CD4-positive, alpha-beta T cell treated with Interleukin-15 for 4 hours (primary cell): ENCODE results near the gene ENPEP.
A peak's percentile ranks its signal among the peaks of the same experiment; 100 is the strongest.
"Not testable (repeated sequence)": the region's sequence is repeated elsewhere in the genome, so short reads cannot be mapped to it uniquely, and the experiment has no call there.

Source experiments
- DNase-seq: peaks from one replicate; pipeline ENCODE4 v3.0.0-alpha.2; 2020; ENCODE audit warnings: low spot score

The ENPEP gene

DNA sequence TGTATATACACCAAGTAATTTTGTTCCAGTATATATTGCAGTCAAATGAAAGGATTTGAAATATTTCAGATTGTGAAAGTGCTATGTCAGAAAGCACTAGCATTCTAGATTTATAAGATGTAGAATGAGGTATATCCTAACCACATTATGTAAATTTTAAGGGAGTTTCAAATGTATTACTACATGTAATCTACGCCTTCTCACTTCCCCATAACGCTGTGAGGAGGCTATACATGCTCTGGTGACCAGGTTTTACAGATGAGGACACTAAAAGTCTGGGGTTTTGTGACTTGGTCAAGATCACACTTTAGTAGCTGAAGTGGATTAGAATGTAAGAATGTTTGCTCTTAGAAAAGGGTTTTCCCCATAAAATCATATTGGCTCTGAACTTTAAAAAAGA lies 8.1 kb downstream of the ENPEP start:
- DNase-seq, result no peak

GRCh38 chr4:110484767-110485166 lies 8.8 kb downstream of the ENPEP start:
- no peak for DNase-seq

DNA sequence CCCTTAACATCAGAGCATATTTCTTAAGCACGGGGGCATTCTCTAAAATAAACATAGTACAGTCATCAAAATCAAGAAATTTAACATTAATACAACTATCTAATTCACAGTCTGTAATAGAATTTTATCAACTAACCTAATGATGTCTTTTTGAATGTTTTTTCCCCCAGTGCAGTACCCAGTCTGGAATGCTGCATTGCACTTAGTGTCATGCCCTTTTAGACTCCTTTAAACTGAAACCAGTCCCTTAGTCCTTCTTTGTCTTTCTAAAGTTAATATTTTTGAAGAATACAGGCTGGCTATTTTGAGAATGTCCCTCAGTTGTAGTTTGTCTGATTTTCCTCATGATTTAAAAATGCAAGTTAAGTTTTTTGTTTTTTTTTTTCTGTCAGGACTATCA lies 9.5 kb downstream of the ENPEP start:
- DNase-seq, result no peak

- DNase-seq, result no peak
Observed at GRCh38 chr4:110486256-110486655, 10.3 kb downstream of the ENPEP start.

DNA sequence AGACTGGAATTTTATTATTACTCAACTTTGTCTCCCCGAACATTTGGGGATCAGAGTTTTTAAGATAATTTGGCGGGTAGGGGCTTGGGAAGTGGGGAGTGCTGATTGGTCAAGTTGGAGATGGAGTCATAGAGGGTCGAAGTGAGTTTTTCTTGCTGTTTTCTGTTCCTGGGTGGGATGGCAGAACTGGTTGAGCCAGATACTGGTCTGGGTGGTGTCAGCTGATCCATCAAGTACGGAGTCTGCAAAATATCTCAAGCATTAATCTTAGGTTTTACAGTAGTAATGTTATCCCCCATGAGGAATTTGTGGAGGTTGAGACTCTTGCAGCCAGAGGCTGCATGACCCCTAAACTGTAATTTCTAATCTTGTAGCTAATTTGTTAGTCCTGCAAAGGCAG lies 10.9 kb downstream of the ENPEP start:
- DNase-seq, result not testable (repeated sequence)

DNA sequence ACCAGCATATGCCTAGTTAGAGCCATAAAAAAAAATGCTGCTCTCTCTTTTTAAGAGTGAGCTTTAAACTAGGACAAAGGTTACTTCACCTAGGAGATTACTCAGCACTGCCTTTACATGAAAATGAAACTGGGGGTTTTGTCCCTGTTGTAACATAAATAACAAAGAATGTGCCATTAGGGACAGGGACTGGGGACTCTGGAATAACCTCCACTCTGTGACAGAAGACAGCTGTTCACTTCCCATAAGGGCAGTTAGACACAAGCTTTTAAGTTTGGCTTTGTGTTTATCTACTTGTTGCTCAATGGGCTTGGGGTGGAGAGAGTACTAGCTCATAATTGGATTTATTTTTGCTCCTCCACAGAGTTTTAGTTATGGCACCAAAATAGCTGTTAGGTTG lies 11.9 kb downstream of the ENPEP start:
- no peak for DNase-seq

- DNase-seq, result no peak
Observed at GRCh38 chr4:110489901-110490508, 14.1 kb downstream of the ENPEP start.

GRCh38 chr4:110492522-110492921 lies 16.6 kb downstream of the ENPEP start:
- no peak for DNase-seq

- DNase-seq, result no peak
Observed at GRCh38 chr4:110493520-110493919, 17.6 kb downstream of the ENPEP start.

GRCh38 chr4:110498420-110498819 lies 22.5 kb downstream of the ENPEP start:
- DNase-seq, result no peak

DNA sequence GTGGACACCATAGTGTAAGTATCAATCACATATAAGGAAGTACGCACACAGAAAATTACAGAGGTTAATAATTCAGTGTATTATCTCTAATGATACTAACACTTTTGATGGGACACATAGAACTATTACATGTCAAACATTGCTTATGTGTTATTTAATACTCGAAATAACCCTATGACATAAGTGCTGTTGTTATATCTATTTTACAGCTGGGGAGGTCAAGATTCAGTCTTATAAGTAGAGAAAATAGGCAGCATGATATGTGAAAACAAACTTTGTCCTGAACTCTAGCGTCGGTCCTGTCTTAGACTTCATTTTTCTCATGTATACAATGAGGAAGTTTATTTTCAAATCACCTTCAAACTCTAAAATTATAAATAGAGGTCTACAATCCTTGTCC lies 23.2 kb downstream of the ENPEP start:
- DNase-seq, result no peak

DNA sequence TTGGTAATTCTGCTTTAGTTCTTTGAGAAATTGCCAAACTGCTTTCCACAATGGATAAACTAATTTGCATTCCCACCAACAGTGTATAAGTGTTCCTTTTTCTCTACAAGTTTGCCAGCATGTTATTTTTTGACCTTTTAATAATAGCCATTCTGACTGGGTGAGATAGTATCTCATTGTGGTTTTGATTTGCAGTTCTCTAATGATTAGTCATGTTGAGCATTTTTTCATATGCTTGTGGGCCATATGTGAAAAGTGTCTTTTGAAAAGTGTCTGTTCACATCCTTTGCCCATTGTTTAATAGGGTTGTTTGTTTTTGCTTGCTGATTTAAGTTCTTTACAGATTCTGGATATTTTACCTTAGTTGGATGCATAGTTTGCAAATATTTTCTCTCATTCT lies 25.9 kb downstream of the ENPEP start:
- DNase-seq, result no peak

DNA sequence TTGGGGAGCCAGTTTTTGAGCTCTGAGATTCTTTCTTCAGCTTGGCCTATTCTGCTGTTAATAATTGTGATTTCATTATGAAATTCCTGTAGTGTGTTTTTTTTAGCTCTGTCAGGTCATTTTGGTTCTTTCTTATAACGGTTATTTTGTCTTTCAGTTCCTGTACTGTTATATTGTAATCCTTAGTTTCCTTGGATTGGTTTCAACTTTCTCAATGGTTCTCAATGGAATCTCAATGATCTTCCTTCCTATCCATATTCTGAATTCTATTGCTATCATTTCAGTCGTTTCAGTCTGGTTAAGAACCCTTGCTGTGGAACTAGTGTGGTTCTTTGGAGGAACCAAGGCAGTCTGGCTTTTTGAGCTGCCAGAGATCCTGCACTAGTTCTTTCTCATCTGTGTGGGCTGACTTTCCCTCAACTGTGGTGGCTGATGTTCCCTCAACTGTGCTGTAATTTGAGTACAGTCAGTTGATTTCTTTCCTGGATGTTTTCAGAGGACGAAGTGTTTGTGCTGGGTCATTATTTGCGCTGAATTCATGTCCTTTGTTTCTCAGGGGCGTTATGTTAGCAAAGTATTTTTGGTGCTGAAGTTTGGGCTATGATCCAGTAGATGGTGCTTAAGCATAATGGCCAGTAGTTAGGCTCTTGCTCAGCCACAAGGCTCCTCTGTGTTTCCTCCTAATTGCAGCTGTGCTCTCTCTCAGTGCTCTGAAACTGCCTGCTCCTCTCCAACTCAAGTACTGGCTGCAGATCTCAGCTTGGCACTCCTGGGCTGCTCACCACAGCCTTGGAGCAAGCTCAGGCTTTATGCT lies 27.5 kb downstream of the ENPEP start:
- no peak for DNase-seq

- DNase-seq, result no peak
Observed at GRCh38 chr4:110504084-110504435, 28.1 kb downstream of the ENPEP start.

DNA sequence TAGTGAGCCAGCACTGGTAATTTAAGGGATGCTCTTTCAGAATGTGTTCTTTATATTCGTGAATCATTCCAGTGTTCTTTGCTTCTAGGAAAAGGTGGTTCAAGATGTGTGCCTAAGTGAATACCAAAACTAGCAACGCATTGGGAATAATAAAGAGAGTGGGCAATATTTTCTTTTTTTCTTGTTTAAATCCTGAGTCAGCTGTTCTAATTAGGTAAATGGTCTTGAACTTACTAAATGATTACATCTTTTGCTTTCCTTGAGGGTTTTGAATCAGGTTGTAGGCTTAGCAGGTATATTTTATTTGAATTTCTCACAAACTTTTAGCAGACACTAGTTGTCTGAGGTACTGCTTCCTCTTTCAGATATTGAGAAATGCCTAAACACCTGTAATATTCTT lies 29.5 kb downstream of the ENPEP start:
- no peak for DNase-seq

- no peak for DNase-seq
Observed at GRCh38 chr4:110508827-110509710, 33.1 kb downstream of the ENPEP start.

GRCh38 chr4:110510277-110510676 lies 34.3 kb downstream of the ENPEP start:
- no peak for DNase-seq

GRCh38 chr4:110510955-110511544 lies 35.1 kb downstream of the ENPEP start:
- DNase-seq, result peak; percentile 62

DNA sequence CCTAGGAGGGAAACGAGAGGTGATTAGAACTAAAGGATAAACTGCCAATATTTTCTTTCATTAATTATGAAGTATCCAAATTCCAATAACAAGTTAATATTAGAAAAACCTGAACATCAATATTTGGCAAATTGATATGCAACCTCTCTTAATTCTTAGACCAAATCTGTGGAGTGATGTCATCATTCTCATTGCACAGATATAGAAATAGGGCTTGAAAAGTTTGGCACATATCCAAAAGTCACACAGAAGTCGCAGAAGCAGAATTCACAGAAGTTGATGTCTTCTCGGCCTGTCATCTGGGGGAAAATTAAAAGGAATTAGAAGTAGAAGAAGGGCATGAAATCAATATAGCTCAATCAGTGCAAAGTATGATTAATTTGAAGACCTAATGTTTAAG lies 36.9 kb downstream of the ENPEP start:
- DNase-seq, result no peak

DNA sequence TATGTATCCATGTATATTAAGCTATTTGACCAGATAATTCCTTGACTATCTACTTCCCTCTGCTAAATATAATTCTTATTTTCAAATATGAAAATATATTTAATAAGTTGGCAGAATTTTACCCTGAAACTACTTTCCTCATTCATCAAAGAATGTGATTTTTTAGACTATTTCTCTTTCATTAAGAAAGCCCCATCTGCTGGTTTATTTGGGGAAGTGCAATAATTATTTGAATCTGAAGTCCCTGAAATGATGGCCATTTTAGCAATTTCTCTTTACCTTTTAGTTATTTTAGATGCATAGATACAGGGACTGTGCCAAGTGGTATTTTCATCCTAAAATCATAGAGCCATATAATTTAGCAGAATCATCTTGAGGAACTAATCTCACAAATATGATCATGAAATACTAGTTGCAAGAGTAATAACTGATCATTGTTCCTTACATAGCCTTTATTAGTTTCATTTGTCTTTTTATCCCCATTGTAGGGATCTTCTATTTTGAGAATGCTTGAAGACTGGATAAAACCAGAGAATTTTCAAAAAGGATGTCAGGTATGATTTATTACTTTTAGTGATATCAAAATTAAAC lies 39.0 kb downstream of the ENPEP start:
- peak; percentile 54 for DNase-seq

- no peak for DNase-seq
Observed at GRCh38 chr4:110515676-110516075, 39.7 kb downstream of the ENPEP start.
